T-helper 9 cell (primary cell): ENCODE measurements around the gene RAB23.
A peak's percentile ranks its signal among the peaks of the same experiment; 100 is the strongest.

Experiments
- DNase-seq: peaks from one replicate; pipeline ENCODE4 v3.0.0-alpha.2; 2020

Gene RAB23

DNA sequence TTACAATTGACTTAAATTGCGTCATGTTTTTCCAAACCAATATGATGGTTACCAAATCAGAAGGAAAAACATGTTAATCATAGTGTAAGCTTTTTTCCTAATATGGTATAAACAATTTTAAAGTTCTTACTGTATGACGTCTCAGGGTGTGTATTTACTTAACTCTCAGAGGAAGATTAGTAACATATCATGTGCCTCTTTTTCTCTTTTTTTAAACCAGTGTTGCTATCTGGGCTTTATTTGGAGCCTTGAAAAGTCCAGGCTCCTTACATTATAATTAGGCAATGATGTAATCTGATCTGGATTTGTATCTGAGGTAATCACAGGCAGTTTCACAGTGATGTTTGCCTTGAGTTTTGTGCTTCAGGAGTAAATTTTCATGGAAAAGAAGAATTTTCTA is 20.4 kb upstream of the RAB23 start:
- no peak for DNase-seq

DNA sequence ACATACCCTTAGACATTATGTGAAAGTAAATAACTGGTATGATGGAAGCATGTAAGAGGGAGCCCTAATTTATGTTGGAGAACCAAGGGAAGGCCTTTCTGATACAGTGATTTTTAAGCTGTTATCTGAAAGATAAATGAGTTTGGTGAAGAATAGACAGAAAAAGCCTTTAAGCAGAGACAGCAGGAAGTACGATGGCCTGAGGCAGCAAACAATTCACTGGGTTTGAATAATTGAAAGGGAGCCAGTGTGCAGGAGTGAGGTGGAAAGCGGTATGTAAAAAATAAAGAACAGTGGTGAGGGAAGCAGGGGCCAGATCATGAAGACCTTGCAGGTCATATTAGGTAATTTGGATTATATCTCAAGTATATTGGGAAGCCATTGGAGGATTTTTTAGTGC is 4.1 kb upstream of the RAB23 start:
- DNase-seq, result no peak

DNA sequence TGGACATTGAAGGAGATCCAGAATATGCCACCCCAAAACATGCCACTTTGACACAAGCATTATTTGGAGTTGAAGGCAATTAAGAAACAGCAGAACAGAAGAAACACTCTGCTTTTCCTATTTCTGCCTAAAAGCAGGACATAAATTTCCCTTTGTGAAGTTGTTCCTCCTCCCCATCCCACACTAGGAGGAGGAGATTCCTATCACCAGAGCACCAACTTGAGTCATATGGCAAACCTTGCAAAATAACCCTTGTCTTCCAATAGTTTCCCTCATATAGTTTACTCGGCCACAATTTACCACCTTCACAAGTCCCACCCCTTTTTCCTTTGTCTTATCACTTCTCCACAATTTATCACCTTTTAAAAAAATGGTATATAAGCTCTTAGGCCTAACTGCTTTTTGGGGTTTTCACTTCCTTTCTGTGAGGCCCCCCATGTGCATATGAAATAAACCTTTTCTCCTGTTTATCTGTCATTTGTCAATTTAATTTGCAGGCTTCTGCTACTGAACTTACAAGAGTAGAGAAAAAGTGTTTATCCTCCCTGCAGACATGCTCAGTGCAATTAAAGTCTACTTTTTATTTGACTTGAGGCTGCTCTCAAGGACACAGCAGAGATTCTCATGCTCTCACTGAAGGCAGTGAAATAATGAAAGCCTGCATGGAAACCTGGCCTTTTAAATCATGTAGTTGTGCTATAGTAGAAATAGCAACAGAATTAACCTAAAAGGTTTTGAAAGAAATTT is 2.8 kb upstream of the RAB23 start:
- DNase-seq, result no peak

DNA sequence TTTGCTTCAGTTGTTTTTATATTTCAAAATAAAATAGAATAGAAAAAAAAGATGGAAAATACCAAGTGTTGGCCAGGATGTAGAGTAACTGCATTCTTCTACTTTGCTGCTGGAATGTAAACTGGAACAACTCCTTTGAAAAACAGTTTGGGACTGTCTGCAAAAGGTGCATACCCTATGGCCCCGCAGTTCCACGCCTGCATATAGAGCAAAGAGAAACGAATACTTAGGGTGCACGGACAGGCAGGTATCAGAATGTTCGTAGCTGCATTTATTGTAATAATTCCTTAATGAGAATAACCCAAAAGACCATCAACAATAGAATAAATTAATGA is 603 bp upstream of the RAB23 start:
- no peak for DNase-seq

DNA sequence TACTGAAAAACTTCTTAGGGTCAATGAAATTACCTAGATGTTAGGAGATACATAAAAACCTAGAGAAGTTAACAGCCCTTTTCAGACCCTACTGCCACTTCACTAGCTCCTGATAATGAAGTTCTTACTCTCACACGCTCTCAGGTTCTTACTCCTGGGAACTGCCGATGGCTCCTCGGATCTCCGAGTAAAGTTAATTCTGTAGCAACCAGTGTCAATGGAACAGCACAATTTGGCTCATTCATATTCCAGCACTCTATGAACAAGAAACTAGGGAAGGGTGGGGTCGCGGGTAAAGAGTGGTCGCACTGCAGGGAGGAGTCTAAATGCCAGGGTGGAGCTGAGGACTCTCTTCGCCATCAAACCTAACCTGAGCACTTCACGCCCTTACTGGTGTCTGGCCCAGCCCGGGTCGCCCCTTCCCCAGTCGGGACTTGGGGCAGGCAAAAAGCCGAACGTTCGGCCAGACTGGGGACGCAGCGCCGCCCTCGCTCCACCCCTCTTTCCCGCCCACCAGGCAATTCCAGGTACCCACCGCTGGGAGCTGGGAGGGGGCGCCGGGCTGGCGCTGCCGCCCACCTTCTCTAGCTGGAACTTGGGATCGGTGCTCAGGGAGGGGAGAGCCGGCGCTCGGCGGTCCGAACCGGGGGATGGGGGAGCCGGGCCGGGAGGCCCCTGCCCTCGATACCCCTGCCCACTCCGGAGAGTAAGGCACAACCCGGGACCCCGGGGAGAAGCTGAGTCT is 744 bp downstream of the RAB23 start:
- peak; percentile 48 for DNase-seq

DNA sequence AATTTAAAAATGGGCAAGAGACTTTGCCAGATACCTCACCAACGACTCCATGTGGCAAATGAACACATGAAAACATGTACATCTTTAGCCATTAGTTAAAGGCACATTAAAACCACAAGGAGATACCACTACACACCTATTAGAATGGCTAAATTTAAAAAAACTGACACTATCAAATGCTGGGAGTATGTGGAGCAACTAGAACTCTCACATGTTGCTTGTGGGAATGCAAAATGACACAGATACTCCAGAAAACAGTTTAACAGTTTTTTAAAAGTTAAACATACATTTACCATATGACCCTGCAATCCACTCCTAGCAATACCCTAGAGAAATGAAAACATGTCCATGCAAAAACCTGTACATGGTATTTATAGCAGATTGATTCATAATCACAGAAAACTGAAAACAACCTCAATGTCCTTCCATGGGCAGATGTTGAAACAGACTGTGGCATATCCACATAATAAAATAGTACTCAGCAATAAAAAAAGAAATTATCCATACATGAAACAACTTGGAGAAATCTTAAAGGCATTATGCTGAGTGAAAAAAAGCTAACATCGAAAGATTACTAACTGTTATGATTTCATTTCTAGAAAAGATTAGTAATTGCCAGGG is 1.9 kb downstream of the RAB23 start:
- DNase-seq, result no peak

DNA sequence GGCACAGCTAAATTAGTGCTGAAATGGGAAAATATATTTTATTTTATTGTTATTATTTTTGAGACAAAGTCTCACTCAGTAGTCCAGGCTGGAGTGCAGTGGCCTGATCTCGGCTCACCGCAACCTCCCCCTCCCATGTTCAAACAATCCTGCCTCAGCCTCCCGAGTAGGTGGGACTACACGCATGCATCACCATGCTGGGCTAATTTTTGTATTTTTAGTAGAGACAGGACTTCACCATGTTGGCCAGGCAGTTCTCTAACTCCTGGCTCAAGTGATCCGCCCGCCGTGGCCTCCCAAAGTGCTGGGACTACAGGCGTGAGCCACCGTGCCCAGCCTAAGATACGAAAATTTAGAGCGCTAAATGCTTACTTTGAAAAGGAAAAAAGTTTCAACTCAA is 4.8 kb downstream of the RAB23 start:
- no peak for DNase-seq

DNA sequence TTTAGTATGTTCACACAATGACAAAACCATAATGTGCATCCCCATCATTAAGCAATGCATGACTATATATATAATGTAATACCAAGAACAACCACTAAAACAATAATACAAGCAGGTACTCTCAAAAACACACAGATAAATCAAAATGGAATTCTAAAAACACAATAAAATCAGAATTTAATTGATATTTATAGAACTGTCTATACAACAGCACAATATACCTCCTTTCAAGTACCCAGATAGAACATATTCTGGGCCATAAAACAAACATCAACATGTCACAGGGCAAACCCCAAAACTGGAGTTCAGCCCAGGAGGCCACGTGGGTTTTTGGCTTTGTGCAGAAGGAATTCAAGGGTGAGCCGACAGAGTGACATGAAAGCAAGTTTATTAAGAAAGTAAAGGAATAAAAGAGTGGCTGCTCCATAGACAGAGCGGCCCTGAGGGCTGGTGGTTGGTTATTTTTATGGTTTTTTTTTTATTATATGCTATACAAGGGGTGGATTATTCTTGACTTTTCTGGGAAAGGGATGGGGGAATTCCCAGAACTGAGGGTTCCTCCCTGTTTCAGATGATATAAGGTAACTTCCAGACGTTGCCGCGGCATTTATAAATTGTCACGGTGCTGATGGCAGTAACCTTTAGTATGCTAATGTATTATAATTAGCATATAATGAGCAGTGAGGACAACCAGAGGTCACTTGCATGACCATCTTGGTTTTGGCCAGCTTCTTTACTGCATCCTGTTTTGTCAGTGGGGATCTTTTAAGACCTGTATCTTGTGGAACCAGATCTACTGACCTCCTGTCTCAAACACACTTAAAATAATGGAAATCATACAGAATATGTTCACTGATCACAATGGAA is 5.6 kb downstream of the RAB23 start:
- DNase-seq, result no peak

DNA sequence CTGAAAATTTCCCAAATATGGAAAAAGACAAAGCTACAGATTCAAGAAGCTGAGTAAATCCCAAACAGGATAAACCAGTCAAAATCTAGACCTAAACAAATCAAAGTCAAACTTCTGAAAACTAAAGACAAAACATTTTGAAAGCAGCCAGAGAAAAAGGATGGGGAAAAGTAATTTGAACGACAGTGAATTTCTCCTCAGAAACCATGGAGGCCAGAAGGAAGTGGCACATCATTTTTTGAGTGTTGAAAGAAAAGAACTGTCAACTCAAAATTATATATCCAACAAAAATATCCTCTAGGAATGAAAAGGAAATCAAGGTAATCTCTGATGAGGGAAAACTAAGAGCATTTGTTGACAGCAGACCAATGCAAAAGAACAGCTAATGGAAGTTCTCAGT is 6.8 kb downstream of the RAB23 start:
- no peak for DNase-seq

DNA sequence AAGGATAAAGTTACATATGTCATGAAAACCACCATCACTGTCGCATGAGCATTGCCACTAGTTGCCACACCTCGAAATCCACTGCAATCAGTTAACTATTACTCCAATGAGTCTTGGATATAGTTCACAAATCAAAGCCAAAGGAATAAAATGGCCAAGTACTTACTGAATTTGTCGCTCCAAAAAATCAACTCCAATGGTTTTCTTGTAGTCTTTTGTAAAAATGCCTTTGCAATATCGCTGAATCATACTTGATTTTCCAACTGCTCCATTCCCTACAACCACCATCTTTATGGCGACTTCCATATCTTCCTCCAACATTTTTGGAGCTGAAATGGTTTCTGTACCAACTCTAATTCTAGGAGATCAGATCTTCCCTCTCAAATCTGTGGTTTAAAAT is 12.0 kb downstream of the RAB23 start:
- DNase-seq, result no peak

DNA sequence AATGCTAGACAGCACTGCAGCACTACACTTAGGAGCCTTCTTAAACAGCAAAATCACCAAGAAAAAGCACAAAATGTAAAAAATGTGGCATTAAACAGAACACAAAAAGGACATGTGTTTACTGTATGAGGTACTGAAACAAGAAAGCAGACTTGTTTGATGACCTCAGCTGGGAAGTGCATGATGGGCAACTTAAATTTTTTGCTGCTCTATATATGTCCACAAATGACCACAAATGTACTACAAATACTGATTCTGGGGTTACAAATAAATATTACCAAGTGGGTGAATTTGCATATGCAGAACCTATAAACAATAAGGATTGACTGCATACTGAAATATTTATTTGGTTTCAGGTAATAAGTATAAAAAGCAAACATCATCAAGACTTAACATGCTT is 13.1 kb downstream of the RAB23 start:
- no peak for DNase-seq

DNA sequence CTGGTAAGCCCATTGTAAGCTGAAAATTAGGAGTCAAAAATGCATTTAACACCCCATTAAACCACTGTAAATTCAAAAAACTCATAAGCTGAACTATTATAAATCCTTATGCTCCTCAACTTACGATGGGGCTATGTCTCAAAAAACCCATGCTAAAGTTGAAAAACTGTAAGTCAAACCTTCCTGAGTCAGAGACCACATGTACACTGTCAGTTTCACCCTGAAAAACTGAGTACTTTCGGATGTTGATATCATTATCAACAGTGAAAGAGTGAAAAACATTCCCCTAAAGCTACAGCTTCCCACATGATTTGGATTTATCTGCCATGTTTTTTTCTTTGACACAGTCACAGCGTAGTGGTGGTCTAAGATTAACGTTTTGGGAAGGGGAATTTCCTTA is 14.2 kb downstream of the RAB23 start:
- DNase-seq, result no peak

DNA sequence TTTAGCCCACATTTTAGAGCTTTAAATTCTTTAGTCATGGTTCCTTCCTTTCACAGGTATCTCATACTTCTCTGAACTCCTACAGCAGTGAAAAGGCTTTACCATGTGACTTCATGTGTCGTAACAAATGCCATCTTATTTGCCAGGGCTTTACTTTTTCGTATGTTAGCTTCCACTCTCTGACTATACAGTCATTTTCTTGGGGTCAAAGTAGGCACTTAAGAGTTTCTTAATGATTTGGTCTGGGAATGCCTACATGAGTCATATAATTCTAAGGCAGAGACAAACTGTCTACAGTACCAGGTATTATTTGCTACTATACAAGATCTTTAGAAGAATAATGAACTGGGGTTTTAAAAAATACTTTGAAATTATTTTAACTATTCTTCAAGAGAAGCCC is 15.0 kb downstream of the RAB23 start:
- no peak for DNase-seq

DNA sequence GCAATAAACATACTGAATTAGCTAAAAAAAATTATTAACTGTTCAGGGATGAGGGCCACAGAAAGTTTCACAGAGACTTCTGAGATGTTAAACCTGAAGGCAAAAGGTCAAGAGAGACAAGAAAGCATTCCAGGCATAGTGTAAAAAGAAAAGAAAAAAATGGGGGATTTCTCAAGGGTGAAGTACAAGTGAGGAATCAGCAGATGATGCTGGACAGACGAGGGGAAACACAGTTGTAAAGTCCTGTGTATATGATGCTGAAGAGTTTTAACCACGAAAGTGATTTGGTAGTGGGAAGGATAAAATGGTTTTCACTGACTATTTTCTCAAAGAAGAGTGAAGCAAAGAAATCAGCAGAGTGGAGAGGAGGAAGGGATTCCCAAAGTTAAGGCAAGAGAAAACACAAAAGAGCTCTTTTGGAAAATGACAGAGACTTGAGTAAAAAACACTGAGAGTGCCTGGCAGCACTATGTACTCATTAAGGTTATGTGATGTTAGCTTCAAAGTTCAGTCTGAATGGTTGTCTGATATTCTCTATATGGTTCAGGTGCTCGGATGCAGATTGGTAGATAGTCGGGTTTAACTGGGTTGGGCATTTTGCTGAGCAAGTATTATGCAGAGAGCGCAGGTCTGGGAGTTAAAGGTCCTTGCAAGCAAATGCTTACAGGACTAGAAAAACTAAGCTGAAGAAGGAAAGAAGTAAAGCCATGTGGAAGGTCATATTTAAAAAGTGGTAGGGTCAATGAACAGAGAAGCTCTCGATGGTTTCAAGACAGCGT is 16.4 kb downstream of the RAB23 start:
- DNase-seq, result no peak

DNA sequence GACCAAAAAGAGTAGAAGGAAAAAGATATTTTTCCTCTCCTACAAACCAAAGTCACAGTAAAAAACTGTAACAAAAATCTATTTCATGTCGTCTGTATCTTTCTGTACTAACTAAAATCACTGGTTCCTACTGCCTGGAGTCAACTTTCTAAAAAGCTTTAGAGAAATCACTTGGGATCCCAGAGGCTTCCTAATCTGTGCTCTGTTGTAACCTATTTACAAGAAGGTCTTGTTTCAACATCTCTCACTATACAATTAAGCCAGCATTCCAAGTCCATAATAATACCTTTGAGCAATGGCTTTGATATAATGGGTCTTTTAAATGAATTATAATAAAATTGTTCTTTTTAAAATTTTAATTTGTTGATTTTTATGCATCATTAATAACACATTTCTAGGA is 20.4 kb downstream of the RAB23 start:
- DNase-seq, result no peak

DNA sequence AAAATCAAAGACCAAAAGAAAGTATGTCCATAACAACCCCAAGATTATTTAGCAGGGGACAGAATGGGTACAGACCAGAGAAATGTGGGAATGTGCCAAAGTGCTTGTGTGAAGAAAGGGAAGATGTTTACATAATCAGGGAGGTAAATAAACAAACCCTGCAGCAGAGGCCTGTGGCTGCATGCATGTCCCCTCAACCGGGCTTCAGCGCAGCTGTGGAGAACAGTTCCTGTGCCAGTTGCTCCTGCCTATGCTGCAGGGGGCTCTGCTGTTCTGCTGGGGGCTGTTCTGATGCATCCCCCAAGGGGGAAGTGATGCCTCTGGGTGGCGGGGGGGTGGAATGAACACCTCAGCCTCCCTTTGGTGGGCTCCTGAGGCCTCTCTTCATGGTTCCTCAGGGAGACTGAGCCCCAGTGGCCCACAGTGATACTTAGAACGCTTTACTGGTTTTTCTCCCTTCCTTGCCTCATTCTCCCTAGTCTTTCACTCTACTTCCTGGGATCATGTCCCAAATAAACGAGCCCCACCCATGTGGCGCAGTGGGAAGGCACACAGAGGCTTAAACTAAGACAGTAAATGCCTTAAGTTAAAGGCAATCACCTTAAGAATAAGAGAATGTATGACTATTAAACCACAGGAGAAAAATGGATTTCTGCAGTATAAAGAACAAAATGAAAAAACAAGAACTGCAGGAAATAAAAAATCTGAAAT is 23.0 kb downstream of the RAB23 start:
- DNase-seq, result no peak

DNA sequence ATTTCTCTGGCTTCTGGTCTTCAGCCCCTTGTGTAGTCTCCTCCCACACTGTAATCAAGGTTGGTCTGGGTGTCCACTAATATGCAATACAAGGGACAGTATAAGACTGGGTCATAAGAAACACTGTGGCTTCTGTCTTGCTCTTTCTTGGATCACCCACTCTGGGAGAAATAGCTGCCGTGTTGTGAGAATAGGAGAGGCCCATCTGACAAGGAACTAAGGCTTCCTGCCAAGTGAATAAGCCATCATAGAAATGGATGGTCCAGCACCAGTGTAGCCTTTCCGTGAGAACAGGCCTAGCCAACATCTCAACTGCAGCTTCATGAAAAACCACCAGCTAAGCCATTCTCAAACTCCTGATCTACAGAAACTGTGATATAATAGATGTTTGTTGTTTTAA is 26.6 kb downstream of the RAB23 start:
- no peak for DNase-seq

DNA sequence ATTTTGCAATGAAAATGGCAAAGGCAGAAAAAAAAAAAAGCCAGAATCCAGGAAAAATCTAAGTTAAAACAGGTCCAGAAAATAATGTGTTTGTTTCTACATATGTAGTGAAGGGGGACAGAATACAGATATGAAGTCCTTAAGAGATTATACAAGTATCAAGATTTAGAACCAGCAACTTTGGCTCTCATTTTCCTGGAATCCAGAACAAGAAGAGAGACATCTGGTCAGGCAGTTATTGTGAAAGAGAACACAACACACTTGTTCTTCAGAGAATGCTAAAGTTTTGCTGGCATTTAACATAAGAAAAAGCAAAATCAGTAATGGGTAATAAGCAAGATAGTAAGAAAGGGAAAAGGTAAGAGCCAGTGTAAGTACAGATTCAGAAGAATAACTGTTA is 28.9 kb downstream of the RAB23 start:
- DNase-seq, result no peak

DNA sequence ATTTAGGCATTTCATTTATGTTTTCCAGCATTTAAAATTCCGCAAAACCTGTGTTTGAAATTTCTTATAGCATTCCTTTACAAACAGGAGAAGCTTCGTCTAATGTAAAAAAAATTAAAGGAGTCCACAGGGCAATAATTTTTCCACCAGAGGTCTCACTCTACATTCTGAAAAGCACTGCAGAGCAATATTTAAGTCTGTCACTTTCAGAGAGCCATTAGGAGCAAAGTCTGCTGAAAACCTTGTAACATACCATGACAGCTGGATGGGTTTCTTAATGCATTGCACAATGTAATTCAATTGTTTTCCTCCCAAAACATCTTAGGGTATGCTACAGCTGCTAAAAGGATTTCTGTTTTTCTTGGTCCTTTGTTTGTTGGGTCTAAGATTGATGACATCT is 32.0 kb downstream of the RAB23 start:
- no peak for DNase-seq

DNA sequence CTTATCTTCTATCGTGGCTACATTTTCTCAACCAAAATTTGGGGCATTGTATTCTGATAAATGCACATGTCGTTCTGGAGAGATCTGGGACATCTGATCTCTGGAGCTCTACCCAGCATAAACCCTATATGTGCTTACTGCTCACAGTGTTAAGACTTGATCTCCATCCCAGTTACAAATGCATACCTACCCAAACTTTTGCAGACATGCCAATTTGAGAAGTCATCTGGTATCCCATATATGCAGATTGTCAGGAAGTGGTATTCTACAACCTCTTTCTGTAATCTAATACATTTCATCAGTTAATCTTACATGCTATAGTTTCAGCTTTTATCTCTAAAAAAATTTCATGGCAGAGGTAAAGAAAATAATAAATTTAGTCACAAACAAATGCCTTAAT is 38.8 kb downstream of the RAB23 start:
- no peak for DNase-seq

DNA sequence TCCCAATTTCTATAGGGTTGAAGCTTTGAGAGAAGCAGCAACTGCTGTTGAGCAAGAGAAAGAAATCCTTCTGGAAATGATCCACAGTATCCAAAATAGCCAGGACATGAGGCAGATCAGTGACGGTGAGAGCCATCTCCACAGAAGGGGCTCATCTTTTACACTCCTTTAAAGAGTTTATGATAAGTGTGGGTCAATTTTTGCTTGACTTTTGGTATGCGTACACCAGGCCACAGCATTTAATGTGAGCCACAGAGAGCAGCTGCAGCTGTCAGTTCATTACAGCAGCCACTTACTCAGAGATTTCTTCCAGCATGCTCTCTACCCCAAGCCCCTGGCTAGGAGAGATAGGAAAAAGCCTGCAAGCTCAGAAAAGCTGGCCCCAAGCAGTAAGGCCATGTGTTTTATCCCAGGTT is 40.1 kb downstream of the RAB23 start:
- no peak for DNase-seq

DNA sequence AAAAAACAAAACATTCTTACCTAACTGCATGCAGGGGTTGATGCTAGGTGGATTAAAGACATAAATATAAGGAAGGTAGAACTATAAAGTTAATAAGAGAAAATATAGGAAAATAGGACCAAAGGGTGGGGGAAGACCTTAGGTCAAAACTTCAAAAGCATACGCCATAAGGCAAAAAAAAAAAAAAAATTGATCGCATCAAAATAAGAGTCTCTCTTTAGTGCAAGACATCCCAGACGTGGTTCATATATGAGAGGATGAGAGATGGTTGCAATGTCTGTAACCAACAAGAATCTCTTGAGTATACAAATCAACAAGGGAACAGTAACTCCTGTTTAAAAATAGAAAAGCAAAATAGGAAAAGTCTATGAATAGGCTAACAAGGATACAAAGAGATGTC is 41.5 kb downstream of the RAB23 start:
- no peak for DNase-seq
